GM19351 (cell line): Measurements from ENCODE around the gene CACNA1A.

Experiments
- ATAC-seq: cut with Tn5 transposase; IDR thresholded peaks from one replicate; pipeline ENCODE4 v1.9.1; 2021; ENCODE audit warnings: mild to moderate bottlenecking, moderate library complexity; ENCODE audit not compliant: unreplicated experiment

CACNA1A gene

DNA sequence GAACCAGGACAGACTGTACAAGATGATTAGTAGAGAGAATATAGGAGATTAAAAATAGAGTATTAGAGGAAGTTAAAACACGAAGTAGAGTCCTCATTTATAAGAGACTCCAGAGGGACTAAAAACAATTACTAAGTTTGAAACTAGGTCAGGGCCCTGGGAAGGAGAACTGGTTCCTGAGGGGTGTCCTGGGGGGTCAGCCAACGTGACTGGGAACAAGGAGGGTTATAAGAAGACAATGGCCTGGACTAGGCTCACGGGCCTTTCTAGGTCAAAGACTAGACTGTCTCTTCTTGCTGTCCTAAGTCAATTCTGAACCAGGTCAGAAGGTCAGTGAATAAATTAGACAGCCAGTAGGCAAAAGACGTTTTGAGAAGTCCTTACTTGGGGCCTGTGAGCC lies 190.8 kb downstream of the CACNA1A start:
- no peak for ATAC-seq

DNA sequence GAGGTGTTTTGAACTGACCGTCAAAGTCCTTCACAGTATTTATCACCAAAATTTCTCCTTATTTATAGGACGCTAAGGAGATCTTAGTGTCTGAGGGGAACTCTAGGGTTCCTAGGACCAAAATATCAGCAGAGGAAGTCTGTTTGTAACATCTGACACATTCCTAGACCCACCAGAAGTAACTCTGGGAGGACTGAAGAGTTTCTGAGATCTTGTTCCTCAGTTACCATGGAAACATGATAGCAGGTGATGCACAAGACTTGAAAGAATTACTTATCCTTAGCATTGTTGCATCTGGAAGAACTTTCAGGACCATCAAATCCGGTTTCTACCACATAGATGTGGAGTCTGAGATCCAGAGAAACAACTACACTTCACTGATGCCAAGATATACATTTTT lies 191.5 kb downstream of the CACNA1A start:
- ATAC-seq: no peak

DNA sequence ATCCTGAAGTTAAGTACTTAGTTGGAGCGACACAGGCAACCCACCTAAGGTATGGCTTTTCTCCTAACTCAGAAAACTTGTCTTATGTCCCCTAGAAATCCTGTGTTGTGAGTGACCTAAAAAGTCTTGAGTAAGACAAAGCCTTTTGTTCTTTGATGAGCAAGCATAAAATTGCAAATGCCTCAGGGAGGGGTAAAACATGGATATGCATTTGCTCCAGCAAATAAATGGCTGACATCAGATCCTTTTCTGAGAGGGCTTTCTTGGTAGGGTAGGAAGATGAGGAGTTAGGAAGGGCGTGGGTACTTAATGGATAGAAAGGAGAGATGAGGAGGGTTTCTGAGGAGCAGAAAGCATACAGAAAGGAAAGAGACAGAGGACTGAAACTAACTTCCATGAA lies 192.4 kb downstream of the CACNA1A start:
- no peak for ATAC-seq

DNA sequence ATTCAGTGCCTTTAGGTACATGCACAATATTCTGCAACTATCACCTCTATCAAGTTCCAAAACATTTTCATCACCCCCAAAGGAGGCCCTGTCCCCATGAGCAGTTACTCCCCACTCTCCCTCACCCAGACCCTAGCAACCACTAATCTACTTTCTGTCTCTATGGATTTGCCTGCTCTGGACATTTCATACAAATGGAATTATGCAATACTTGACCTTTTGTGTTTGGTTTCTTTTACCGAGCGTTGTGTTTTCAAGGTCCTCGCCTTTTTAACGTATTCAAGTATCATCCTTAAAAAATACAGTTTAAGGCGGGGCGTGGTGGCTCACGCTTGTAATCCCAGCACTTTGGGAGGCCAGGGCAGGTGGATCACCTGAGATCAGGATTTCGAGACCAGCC lies 196.4 kb downstream of the CACNA1A start:
- ATAC-seq: no peak

DNA sequence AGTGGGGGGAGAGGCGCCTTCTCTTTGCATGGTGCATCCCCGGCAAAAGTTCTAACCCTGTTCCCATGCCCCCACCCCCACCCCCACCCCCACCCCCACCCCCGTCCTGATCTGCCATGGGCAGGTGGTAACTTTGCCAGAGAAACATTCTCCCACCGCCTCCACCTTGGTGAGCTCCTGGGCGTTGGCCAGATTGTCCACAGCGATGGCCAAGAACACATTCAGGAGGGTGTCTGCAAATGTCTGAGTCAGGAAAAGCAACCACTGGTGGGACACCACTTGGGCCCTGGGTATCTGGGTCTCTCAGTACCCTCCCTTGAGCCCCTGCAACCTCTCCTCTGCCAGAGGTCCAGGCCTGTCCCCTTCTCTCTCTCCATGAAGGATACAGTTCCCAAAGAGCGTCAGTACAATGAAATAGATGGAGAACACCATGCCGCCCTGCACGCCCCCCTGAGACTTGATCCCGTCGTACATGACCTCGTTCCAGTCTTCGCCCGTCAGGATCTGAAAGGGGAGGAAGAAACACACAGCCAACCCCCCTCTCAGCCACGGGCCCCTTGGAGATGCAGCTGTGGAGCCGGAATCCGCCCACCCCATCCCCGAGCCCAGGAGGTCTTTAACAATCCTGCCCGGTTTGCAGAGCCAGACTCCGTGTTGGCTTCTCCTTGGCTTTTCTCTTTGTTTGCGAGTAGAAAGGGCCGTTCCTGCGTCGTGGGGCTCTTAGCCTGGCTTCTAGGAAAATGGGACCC lies 202.7 kb downstream of the CACNA1A start:
- ATAC-seq: no peak

DNA sequence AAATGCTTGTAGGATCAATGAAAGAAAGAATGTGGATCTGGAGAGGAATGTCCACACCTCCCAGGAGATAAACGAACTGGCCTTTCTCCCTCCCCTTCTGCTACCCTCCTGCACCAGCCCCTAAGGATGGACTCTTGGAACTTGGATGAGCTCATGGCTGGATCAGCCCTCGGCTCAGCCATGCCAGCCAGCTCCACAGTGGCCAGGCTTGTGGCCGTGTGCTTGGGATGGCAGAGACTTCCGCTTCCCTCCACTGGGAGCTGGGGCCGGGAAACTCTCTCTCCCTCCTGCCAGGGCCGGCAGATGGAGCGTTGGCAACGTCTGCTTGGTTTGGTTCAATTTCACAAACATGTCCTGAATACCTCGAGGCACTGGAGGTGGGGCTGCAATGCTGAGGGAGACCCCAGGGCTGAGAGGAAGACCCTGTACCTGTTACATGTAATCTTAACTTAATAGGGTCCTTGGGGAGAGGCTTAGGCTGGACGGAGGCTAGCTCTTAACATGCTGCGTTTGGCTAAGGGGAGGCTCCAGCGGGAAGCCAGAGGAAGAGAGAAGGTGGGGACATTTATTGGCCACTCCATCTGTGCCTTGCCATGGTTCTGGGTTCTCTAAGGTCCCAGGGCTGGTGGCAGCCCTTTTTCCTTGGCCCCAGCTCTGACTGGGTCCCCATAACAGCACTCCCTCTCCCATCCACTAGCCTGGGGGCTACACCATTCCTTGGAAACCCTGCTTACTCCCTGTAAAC lies 203.6 kb downstream of the CACNA1A start:
- no peak for ATAC-seq

DNA sequence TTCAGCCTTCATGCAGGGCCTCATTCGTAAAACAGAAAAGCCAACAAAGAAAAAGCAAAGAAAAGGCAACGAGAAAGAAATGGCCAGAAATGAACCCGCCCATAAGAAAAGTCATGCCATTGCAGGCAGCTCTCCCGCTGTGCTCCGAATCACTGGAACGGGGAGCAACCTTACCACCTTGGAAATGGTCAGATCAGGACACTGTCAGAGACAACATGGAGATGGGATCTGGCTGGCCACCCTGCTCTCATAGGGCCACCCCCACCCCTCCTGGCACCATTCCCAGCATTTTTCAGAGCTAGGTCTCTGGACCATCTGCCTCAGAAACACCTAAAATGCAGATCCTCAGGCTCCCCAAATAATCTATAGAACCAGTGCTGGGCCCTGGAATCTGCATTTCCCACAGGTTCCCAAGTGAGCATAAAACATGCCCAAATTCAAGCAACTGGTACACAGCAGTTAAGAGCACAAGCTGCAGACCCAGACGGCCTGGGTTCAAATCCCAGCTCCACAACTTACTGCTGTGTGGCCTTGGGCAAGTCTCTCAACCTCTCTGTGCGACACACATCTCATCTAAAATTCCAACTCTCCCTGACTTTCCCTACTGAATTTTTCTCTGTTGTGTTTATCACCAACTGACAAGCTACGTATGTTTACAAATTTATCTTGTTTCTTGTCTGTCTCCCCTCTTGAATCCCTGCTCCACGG lies 204.5 kb downstream of the CACNA1A start:
- no peak for ATAC-seq

DNA sequence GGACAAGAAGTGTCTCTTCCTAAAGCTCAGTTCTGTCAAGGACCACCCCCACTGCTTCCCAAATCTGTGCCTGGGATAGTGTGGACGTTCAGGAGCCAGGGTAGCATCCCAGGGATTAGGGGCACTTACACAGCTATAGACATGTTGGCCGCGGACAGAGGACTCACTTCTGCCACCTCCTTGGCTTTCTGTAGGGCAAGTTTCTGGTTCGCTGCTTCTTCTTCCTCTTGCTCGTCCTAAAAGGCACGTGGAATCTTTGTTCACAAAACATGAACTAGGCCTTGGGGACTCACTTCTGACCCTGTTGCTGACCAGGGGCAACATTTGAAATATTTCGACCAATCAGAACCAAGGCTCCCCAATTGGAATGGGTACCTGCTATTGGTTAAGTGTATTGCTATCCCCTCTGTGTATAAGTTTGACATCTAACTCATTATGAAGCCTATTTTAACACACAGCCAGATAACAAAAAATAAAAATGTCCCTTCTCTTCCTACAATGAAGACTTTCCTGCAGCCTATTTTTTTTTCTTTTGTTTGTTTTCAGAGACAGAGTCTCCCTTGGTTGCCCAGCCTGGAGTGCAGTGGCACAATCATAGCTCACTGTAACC lies 205.8 kb downstream of the CACNA1A start:
- ATAC-seq: no peak

DNA sequence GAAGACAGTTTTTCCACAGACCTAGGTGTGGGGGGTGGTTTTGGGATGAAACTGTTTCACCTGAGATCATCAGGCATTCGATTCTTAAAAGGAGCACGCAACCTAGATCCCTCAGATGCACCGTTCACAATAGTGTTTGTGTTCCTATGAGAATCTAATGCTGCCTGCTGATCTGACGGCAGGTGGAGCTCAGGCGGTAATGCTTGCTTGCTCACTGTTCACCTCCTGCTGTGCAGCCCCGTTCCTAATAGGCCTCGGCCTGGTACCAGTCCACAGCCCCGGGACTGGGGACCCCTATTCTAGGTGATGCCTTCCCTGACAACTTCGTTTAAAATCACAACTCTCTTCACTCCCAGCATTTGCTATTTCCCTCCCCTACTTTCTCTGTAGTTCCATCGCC lies 206.4 kb downstream of the CACNA1A start:
- ATAC-seq: no peak

DNA sequence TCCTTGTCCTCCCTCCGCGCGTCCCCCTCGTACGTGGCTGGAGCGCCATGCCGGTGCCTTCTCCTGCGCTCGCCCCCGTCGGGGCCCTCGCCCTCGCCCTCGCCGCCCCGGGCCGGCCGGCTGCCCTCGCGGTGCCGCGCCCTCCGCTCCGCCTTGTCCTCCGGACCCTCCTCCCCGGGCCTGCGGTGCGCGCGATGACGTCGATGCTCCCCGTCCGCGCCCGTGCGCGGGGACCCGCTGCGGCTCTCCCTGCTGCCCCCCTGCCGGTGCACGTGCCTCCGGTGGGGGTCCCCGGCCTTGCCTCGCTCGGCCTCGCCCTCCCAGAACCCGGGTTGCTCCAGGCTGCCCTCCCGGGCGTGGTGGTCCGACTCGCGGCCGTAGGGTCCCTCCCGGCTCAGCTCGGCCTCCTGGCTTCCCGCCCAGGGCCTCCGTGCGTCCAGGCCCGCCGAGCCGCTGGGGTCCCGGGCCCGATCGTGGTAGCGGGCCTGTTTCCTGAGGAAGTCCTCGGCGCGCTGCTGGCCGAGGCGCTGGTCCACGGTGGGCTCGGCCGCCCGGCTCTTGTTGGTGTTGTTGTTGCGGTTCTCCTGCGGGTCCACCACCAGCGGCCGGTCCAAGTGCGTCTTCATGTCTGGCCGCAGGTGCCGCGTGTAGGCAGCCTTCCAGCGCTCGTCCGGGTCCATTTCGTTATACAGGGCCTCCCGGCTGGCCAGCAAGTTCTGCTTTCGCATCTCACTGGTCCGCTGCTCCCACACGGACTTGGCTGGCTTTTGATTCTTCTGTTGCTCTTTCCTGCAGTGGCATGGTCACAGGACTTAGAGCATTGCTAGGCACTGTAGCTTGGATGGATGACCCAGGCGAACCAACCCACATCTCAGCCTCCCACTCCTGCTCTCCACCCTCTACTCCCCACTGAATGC lies 207.5 kb downstream of the CACNA1A start:
- no peak for ATAC-seq

DNA sequence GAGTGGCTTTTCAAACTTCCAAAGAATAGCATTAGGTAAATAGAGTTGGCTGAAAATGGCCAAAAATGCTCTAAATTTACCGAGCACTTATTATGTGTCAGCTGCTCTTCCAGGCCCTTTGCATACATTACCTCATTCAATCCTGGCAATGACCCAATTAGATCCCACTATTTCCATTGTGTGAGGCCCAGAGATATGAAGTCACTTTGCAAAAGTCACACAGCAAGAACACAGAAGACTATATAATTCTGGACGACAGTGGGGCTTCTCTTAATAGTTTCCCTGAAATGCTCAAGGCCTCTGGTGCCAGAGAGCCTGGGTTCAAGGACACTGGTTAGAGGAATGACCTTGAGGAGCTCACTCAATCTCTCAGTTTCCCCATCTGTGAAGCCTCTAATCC lies 209.3 kb downstream of the CACNA1A start:
- no peak for ATAC-seq

DNA sequence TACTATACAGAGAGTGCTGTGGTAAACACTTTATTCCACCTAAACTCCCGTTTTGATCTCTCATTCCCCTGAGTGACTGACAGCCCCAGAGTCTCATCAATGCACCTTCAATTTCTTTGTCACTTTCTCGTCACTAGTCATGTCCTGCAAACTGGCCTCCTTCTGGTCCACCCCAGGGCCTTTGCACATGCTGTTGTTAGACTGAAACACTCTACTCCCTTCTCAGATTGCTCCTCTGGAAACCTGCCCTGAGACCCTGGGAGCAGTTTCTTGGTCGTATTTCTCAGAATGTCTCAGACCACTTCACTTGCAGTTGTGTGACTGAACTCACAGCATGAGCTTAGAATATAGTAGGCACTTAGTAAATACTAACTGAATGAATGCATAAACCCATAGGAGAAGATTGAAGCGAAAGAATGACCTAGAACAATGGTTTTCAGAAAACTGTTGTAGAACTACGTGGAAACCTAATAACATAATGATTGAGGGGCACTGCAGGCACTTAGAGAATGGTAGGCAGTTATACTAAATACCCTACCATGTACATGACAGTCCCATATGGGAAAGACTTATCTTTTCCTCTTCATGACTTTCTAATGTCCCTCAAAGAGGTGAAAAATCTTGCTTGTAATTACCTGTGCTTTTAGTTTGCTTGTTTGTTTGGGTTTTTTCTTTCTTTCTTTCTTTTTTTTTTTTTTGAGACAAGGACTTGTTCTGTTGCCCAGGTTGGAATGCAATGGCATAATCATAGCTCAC lies 211.3 kb downstream of the CACNA1A start:
- ATAC-seq: no peak

DNA sequence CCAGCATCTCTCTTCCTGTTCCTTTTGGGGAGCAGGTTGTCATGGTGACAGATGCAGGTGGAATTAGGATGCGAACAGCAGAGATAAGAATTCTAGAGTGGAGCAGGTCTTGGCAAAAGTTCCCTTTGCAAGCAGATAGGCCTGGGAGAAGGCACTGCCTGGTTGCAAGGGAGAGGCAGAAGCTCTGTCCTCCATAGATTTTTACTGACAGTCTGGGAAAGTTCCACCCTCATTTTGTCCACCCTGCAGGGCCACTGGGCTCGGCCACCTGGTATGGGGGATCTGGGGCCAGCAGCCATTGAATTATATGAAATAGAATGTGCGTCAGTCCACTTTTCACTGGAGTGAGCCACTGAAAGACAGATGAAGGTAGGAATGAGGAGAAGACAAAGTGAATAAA lies 214.4 kb downstream of the CACNA1A start:
- no peak for ATAC-seq

DNA sequence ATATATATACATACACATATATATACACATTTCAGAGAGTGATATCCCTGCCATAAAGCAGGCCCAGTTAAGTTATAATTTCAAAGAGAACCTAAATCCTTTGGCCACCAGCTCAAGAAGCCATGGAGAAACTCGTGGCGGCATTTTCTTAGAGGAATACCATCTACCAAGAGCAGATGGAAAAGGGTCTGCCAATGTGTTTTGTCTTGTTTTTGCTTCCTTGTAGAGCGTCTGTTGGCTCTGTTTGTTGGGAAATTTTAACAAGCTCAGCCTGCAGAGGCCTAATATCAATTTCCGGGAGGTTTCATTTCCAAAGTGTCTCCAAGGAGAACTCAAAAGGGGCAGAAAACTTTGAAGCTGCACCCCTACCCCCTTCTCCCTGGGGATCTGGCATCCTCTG lies 215.5 kb downstream of the CACNA1A start:
- no peak for ATAC-seq

DNA sequence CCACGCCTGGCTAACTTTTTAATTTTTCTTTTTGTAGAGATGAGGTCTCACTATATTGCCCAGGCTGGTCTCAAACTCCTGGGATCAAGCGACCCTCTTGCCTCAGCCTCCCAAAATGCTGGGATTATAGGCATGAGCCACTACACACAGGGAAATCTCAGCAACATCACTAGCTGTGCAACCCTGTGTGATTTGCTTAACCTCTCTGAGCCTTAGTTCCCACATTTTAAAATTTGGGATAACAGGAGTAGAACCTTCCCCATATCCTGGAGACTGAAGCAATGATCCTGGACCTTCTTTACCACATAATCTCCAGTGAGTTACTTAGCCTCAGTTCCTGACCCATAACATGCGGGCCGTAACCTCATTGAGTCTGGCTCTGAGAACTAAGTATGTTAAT lies 217.0 kb downstream of the CACNA1A start:
- no peak for ATAC-seq

DNA sequence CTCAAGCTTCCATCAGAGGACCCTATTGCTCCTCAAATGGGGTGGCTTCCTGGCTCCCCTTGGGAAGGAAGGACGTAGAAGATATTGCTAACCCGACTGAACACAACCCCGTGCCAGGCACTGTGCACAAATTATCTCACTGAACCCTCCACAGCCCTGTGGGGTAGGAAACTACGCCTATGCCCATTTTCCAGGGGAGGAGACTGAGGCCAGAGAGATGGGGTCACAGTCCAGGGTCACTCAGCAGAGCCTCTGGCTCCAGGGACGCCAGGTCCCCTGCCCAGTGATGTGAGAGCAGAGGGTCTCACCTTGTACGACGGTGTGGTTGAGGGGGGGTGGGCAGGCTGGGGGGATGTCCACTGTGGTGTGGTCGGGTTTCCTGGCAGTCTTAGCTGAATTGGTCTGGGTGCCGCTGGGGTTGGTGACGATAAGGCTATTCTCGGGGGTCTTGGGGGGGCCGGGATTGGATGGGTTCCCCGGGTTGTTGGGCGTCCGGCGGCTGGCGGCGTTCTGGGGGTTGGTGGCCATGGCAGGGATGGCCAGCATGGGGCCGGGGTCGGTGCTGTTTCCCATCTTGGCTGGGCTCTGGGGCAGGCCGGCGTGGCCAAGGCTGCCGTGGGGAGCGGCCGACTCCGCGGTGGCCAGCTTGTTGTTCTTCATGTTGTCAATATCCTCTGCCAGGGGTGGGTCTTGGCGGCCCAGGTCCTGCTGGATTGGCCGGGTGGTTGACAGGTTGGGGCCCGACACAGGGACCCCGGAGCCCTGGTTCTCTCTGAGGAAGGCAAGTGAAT lies 219.9 kb downstream of the CACNA1A start:
- no peak for ATAC-seq

DNA sequence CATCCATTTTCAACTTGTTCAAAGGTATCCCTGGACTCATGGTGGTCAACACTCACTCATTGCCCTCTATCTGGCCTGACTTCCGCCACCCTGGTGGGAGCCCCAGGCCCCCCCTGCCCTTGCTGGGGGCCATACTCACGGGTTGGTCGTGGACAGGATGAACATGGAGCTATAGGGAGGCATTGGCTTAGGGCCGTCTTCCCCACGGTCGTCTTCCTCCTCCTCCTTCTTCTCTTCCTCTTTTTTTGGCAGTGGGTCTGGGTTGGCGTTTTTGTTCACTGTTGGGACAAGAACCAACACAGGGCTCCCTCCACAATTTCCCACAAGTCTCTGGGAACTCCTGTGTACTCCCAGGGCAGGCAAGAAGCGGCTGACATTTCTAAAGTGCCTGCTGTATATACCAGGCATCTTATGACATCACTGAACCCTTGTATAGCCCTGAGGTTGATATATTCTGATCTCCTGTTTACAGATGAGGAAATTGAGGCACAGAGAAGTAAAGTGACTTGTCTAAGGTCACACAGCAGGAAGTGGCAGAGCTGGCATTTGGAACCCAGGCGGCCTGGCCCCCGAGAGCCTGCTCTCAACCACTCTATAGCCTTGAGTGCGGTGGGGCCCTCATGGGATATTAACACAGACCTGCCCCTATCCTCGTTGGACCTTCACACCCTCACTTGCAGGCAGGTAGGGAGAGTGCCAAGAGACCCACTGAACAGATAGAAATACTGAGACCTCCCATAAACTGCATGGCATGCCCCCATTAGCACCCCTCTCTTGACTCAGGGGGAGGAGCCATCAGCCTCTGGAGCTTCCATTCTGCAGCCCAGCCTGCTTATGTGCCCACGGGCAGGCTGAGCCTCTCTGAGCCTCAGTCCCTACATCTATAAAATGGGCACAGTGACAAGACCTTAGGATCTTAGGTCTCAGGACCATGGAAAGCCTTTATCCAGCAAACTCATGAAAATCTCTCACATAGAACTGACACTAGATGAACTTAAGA lies 221.1 kb downstream of the CACNA1A start:
- no peak for ATAC-seq

DNA sequence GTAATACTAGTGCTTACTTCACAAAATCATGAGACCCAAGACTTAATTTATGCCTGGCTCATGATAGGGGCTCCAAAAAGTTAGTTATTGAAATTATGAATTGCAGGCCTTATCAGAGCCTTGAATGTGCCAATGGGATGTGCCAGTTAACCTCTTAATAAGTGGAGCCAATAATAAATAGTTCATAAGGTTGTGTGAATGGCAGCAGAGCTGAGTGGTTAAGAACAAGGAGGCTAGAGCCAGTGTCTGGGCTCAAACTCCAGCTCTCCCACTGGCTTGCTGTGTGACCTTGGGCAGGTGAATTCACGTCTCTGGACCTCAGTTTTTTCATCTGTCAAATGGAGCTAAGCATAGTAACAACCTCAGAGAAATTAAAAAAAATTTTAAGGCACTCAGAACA lies 222.4 kb downstream of the CACNA1A start:
- ATAC-seq: no peak
